Activated T-helper 1 cell treated with anti-CD3 and anti-CD28 coated beads, Interleukin-12 subunit alpha, Interleukin-12 subunit beta, Interleukin-2, Interleukin-4 antibody, amounts not matched to agents 30 ng/mL and 10 ng/mL and 1 ng/mL, durations not matched to agents 14 hours and 24 hours and 36 hours (primary cell): ENCODE data around the gene GRK3. TPM values are rescaled to one million over a fixed set of nuclear protein-coding genes. Genes with fewer than 3 reads are reported as not detected.
A peak's percentile ranks its signal among the peaks of the same experiment; 100 is the strongest.

Experiments
- DNase-seq: peaks from one replicate; pipeline ENCODE4 v3.0.0; 2021; ENCODE audit warnings: low spot score
- H3K27ac Mint-ChIP-seq: one replicate; pipeline ENCODE4 v1.8.0; 2021; ENCODE audit warnings: mild to moderate bottlenecking, mixed read lengths
- H3K27me3 Mint-ChIP-seq: one replicate; pipeline ENCODE4 v1.8.0; 2022; ENCODE audit warnings: mild to moderate bottlenecking, moderate library complexity, mixed read lengths; ENCODE audit not compliant: insufficient read depth
- H3K36me3 Mint-ChIP-seq: one replicate; pipeline ENCODE4 v1.8.0; 2021; ENCODE audit warnings: low read depth, mixed read lengths
- H3K4me1 Mint-ChIP-seq: one replicate; pipeline ENCODE4 v1.8.0; 2021; ENCODE audit warnings: low read depth, mixed read lengths
- H3K4me3 Mint-ChIP-seq: one replicate; pipeline ENCODE4 v1.8.0; 2021; ENCODE audit warnings: mild to moderate bottlenecking, moderate library complexity, mixed read lengths
- H3K9me3 Mint-ChIP-seq: one replicate; pipeline ENCODE4 v1.8.0; 2021; ENCODE audit warnings: mixed read lengths
- intact Hi-C: fragments of 100-400 bp; cut with micrococcal nuclease; formaldehyde crosslinking; loops from one replicate; pipeline ENCODE4 v1.15.1; 2024
- total RNA-seq: library from RNA; stranded (reverse); gene quantifications from 2 replicates; pipeline ENCODE4 v1.2.3, GENCODE V29; 2022

The GRK3 gene
- total RNA-seq, 1 donor from 2014 or later = 33.0 TPM

DNA sequence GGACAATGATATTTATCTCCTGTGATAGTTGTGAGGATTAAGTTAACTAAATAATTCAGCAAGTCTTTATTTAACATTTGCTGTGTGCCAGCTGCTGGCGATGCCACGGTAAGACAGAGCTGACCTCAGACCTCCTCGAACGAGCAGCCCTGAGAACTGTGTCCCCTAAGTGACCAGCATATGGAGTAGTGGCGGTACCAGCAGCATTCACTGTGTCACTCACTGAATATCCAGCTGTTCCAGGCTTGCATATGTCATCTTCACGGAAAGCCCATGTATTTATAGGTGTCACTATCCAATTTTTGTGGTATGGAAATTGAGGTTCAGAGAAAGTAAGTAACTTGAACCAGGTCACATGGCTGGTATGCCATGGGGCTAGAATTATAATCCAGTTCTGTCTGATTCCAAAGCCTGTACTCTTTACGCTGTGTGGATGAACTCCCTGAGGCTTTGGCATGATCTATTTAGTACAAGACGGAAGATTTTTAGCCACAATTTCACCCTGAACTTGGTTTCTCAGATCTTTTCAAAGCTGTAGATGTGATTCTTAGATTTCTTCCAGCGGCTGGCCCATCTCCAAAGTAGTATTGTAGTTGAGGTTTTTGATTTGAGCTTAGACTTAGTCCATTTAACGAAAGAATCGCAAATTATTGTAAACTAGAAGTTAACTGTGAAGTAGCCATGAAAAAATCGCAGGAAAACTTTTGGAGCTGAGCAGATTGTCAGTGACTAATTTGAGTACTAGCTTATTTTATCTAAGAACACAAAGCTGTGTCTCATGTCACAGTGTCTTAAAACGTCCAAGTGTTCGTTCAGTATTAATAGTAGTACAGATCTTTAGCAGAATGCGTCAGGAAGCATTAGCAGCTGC, 128.2 kb downstream of the GRK3 start:
- H3K27me3 Mint-ChIP-seq = no peaks in the 10 kb centered on the region
- H3K4me3 Mint-ChIP-seq = no peak overlapping the region
- H3K9me3 Mint-ChIP-seq = no peaks in the 10 kb centered on the region
- peaks cover 16% of the 10 kb centered on the region for H3K4me1 Mint-ChIP-seq
- intact Hi-C loops = no loop called here
- no peak for DNase-seq
- H3K27ac Mint-ChIP-seq = no peak overlapping the region
- peaks cover 60% of the 10 kb centered on the region for H3K36me3 Mint-ChIP-seq

- Mint-ChIP-seq H3K4me1 (peaks cover 16% of the 10 kb centered on the region), H3K27ac (no peak overlapping the region), H3K36me3 (peaks cover 60% of the 10 kb centered on the region), H3K4me3 (no peak overlapping the region), H3K9me3 (no peaks in the 10 kb centered on the region), H3K27me3 (no peaks in the 10 kb centered on the region)
- no peak for DNase-seq
- intact Hi-C loops = no loop called here
Measured at GRCh38 chr22:25693268-25693565, 128.7 kb downstream of the GRK3 start.

DNA sequence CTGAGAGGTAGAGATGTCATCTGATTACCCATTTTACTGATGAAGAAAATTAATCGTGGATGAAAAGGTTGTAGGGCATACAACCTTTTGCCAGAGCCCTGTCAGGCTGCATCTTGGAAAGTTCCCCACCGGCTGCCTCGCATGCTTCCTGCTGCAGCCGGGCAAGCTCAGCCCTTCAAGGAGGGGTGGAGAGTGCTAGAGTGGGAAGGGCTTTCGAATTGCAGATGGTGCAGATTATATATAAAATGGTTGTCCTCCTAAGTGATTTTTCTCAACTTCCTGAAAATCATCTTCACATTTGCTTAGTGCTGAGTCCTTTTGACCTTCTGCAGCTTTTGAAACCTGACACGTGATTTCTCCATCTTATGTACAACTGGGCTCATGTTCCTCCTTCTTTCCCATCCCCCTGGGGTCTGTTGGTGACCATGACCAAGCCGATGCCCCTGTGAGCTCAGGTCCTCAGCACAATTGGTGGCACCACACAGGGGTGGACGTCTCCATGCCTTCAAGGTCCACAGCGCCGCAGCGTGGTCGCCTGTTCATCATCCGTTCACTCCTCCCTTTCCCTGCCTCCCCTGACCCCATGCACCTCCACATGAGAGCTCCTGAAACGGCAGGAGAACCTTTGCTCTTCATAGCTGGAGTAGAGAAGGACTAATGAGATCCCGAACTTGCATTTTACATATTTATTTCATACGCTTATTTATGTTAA, 129.9 kb downstream of the GRK3 start:
- Mint-ChIP-seq H3K9me3 (no peaks in the 10 kb centered on the region), H3K4me1 (peaks cover 16% of the 10 kb centered on the region), H3K36me3 (peaks cover 60% of the 10 kb centered on the region), H3K4me3 (no peak overlapping the region), H3K27me3 (no peaks in the 10 kb centered on the region), H3K27ac (no peak overlapping the region)
- DNase-seq = no peak
- intact Hi-C loops = no loop called here

- intact Hi-C loops = no loop called here
- Mint-ChIP-seq H3K4me1 (peaks cover 15% of the 10 kb centered on the region), H3K36me3 (peaks cover 57% of the 10 kb centered on the region), H3K27me3 (no peaks in the 10 kb centered on the region), H3K27ac (no peak overlapping the region), H3K4me3 (no peak overlapping the region), H3K9me3 (no peaks in the 10 kb centered on the region)
- DNase-seq = no peak
Measured at GRCh38 chr22:25695146-25695545, 130.7 kb downstream of the GRK3 start.

DNA sequence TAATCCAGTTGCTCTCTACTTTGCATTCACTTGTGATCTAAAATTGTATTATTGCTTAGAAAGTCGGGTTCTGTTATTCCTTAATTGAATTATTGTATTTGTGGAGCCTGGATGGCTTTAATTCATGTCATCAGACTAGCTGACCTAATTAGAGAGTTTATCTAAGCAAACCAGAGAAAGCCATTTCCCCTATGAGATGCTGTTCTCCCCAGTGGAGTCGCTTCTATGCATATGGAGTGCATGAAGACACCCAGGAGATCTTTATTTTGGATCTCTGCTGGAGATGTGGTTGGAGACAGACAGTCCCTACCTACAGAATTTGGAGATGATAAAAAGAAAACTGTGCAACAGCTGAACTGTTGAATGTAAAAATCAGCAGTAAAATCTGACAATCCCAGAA, 132.3 kb downstream of the GRK3 start:
- intact Hi-C loops = no loop called here
- H3K4me3 Mint-ChIP-seq = no peak overlapping the region
- H3K27ac Mint-ChIP-seq = no peak overlapping the region
- no peak for DNase-seq
- H3K4me1 Mint-ChIP-seq = peaks cover 21% of the 10 kb centered on the region
- peaks cover 48% of the 10 kb centered on the region for H3K36me3 Mint-ChIP-seq
- H3K27me3 Mint-ChIP-seq = no peaks in the 10 kb centered on the region
- no peaks in the 10 kb centered on the region for H3K9me3 Mint-ChIP-seq

GRCh38 chr22:25697181-25697664, 132.7 kb downstream of the GRK3 start:
- Mint-ChIP-seq H3K36me3 (peaks cover 46% of the 10 kb centered on the region), H3K9me3 (no peaks in the 10 kb centered on the region), H3K4me3 (no peak overlapping the region), H3K27ac (peak overlapping the region; percentile 29), H3K27me3 (no peaks in the 10 kb centered on the region), H3K4me1 (peaks cover 26% of the 10 kb centered on the region)
- DNase-seq = no peak
- intact Hi-C loops = no loop called here

- Mint-ChIP-seq H3K9me3 (no peaks in the 10 kb centered on the region), H3K4me3 (no peak overlapping the region), H3K4me1 (peaks cover 33% of the 10 kb centered on the region), H3K27ac (peak overlapping the region; percentile 11), H3K27me3 (no peaks in the 10 kb centered on the region), H3K36me3 (peaks cover 38% of the 10 kb centered on the region)
- intact Hi-C loops = no loop called here
- no peak for DNase-seq
Measured at GRCh38 chr22:25697978-25698377, 133.5 kb downstream of the GRK3 start.

DNA sequence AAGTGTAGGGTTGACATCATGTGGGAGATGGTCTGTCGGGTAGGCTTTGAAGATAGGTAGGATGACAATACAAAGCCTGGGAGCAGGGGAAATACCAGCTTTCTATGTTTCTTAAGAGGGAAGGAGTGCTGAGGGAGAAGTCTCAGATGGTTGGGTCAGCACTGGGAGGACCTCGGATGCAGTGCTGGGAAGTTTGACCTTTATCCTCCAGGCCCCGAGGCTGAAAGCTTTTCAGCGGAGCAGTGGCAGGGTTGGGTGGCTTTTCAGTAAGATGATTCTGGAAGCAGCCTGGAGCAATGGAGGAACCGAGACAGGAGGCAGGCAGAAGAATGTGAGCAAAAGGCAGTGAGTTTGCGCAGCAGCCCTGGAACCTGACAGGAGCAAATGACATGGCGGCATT, 134.0 kb downstream of the GRK3 start:
- peaks cover 38% of the 10 kb centered on the region for H3K36me3 Mint-ChIP-seq
- H3K4me3 Mint-ChIP-seq = no peak overlapping the region
- peaks cover 38% of the 10 kb centered on the region for H3K4me1 Mint-ChIP-seq
- H3K27me3 Mint-ChIP-seq = no peaks in the 10 kb centered on the region
- no peak for DNase-seq
- H3K27ac Mint-ChIP-seq = peak overlapping the region; percentile 11
- no peaks in the 10 kb centered on the region for H3K9me3 Mint-ChIP-seq
- intact Hi-C loops = no loop called here

GRCh38 chr22:25698978-25699377, 134.5 kb downstream of the GRK3 start:
- Mint-ChIP-seq H3K4me1 (peaks cover 42% of the 10 kb centered on the region), H3K27ac (no peak overlapping the region), H3K36me3 (peaks cover 36% of the 10 kb centered on the region), H3K27me3 (no peaks in the 10 kb centered on the region), H3K4me3 (no peak overlapping the region), H3K9me3 (no peaks in the 10 kb centered on the region)
- intact Hi-C loops = no loop called here
- DNase-seq = no peak

GRCh38 chr22:25701056-25701780, 136.7 kb downstream of the GRK3 start:
- intact Hi-C loops = no loop called here
- Mint-ChIP-seq H3K27ac (peak overlapping the region; percentile 49), H3K4me3 (peak overlapping the region; percentile 25), H3K27me3 (no peaks in the 10 kb centered on the region), H3K36me3 (peaks cover 32% of the 10 kb centered on the region), H3K4me1 (peaks cover 63% of the 10 kb centered on the region), H3K9me3 (no peaks in the 10 kb centered on the region)
- no peak for DNase-seq

- Mint-ChIP-seq H3K27me3 (no peaks in the 10 kb centered on the region), H3K36me3 (peaks cover 27% of the 10 kb centered on the region), H3K4me3 (peak overlapping the region; percentile 75), H3K9me3 (no peaks in the 10 kb centered on the region), H3K4me1 (peaks cover 68% of the 10 kb centered on the region), H3K27ac (peak overlapping the region; percentile 36)
- intact Hi-C loops = loop anchor here (1.0 to 2.0 kb wide), 7 partner anchors 35 to 253 kb away; partner anchors contain the start of gene GRK3
- DNase-seq = no peak
Measured at GRCh38 chr22:25702040-25702439, 137.6 kb downstream of the GRK3 start.

DNA sequence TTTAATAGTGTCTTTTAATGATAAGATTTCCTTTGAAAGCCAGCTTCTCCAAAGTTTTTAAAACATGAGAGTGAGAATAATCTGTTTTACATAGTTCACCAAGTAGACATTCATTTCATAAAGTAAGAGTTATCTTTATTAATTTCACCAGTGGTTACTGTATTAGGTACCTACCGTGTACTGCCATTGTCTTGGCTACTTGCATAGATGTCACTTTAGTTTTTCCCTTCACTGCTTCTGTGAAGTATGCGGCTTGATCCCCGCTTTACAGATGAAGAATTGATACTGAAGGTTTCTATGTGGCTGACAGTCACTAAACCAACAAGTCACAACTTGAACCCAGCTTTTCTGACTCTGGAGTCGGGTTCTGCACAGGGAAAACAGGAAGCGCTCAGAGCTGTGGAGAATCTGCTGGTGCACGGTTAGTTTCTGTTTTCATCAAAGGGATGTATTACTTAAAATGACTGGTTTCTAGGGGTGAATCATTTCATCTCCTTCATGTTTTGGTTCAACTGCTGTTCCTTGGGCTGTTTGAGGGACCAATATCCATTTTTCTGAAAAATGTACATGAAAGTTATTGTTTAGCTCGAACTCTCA, 138.2 kb downstream of the GRK3 start:
- Mint-ChIP-seq H3K27ac (peak overlapping the region; percentile 85), H3K9me3 (no peaks in the 10 kb centered on the region), H3K27me3 (no peaks in the 10 kb centered on the region), H3K36me3 (peaks cover 28% of the 10 kb centered on the region), H3K4me1 (peaks cover 69% of the 10 kb centered on the region), H3K4me3 (peak overlapping the region; percentile 75)
- intact Hi-C loops = loop anchor here (1.0 to 2.0 kb wide), 8 partner anchors 34 to 254 kb away; partner anchors contain the start of gene GRK3
- peak; percentile 55 for DNase-seq
